Measurements from ENCODE around the gene RPRD1A. TPM values are rescaled to one million over a fixed set of nuclear protein-coding genes. Genes with fewer than 3 reads are reported as not detected.

The RPRD1A gene
- polyA plus RNA-seq, 1 donor (not counting 4 experiments of a cell fraction or from before 2014, with no cell fraction given): 55.5 TPM

GRCh38 chr18:36096955-36097354 is 29.6 kb upstream of the RPRD1A start:
- dilution Hi-C loops (cut with MboI; ENCODE audit: extremely low pct_ligation_motif_present, low sequenced_read_pairs): no loop called here
- Histone ChIP-seq H3K79me2 (ENCODE audit: control insufficient read depth, insufficient read depth, low read length) (no peaks in the 10 kb centered on the region), H2AFZ (ENCODE audit: control insufficient read depth, low read length) (no peak overlapping the region), H3K36me3 (ENCODE audit: control insufficient read depth in 2 of 2, extremely low read depth in 1 of 2, insufficient read depth in 2 of 2, low read length in 2 of 2) (no peaks in the 10 kb centered on the region), H3K4me2 (ENCODE audit: control insufficient read depth, extremely low read depth, insufficient read depth, low read depth, low read length) (no peak overlapping the region), H3K9me1 (ENCODE audit: control insufficient read depth, extremely low read depth, insufficient read depth, low read length) (no peaks in the 10 kb centered on the region), H3K9me3 (ENCODE audit: control insufficient read depth, low read depth, low read length) (no peaks in the 10 kb centered on the region), H3K4me1 (ENCODE audit: control insufficient read depth, extremely low read depth, insufficient read depth, low read length) (no peaks in the 10 kb centered on the region), H4K20me1 (ENCODE audit: control insufficient read depth, extremely low read depth, insufficient read depth, low read length) (no peaks in the 10 kb centered on the region), H3K27me3 (ENCODE audit: control insufficient read depth, extremely low read depth, insufficient read depth, low read length) (no peaks in the 10 kb centered on the region), H3K4me3 (ENCODE audit: control insufficient read depth in 2 of 3, extremely low read depth in 1 of 3, insufficient read depth in 2 of 3, low read depth in 1 of 3, low read length in 3 of 3) (no peak overlapping the region), H3K27ac (ENCODE audit: control insufficient read depth, insufficient read depth, low read length) (no peak overlapping the region), H3K9ac (ENCODE audit: control insufficient read depth, extremely low read depth, insufficient read depth, low read length) (no peak overlapping the region)
- FAIRE-seq (no peak), DNase-seq (ENCODE audit: low read depth, low spot score) (no peak)
- TF ChIP-seq CTCF (optimal IDR thresholded peaks at IDR 0.05 in 1 of 3, IDR thresholded peaks at IDR 0.05 in 1 of 3, conservative IDR thresholded peaks at IDR 0.05 in 1 of 3; ENCODE audit: extremely low read depth in 1 of 3, insufficient read depth in 2 of 3, low read length in 3 of 3) (no peak), EZH2 (IDR thresholded peaks at IDR 0.05; ENCODE audit: low read length) (no peak)

- no peaks in the 10 kb centered on the region for H3K9me1 ChIP-seq (ENCODE audit: control insufficient read depth, extremely low read depth, insufficient read depth, low read length)
- DNase-seq (ENCODE audit: low read depth, low spot score): no peak
- H4K20me1 ChIP-seq (ENCODE audit: control insufficient read depth, extremely low read depth, insufficient read depth, low read length): no peaks in the 10 kb centered on the region
- no peak overlapping the region for H2AFZ ChIP-seq (ENCODE audit: control insufficient read depth, low read length)
- no peak overlapping the region for H3K9ac ChIP-seq (ENCODE audit: control insufficient read depth, extremely low read depth, insufficient read depth, low read length)
- no peaks in the 10 kb centered on the region for H3K79me2 ChIP-seq (ENCODE audit: control insufficient read depth, insufficient read depth, low read length)
- no peak overlapping the region for H3K4me2 ChIP-seq (ENCODE audit: control insufficient read depth, extremely low read depth, insufficient read depth, low read depth, low read length)
- no peaks in the 10 kb centered on the region for H3K27me3 ChIP-seq (ENCODE audit: control insufficient read depth, extremely low read depth, insufficient read depth, low read length)
- TF ChIP-seq CTCF (optimal IDR thresholded peaks at IDR 0.05 in 1 of 3, IDR thresholded peaks at IDR 0.05 in 1 of 3, conservative IDR thresholded peaks at IDR 0.05 in 1 of 3; ENCODE audit: extremely low read depth in 1 of 3, insufficient read depth in 2 of 3, low read length in 3 of 3): peak in 2 of 3 experiments; percentile 16 to 40
- no peak for TF ChIP-seq EZH2 (IDR thresholded peaks at IDR 0.05; ENCODE audit: low read length)
- H3K4me1 ChIP-seq (ENCODE audit: control insufficient read depth, extremely low read depth, insufficient read depth, low read length): no peaks in the 10 kb centered on the region
- dilution Hi-C loops (cut with MboI; ENCODE audit: extremely low pct_ligation_motif_present, low sequenced_read_pairs): no loop called here
- H3K9me3 ChIP-seq (ENCODE audit: control insufficient read depth, low read depth, low read length): no peaks in the 10 kb centered on the region
- no peaks in the 10 kb centered on the region for H3K36me3 ChIP-seq (ENCODE audit: control insufficient read depth in 2 of 2, extremely low read depth in 1 of 2, insufficient read depth in 2 of 2, low read length in 2 of 2)
- FAIRE-seq: no peak
- H3K4me3 ChIP-seq (ENCODE audit: control insufficient read depth in 2 of 3, extremely low read depth in 1 of 3, insufficient read depth in 2 of 3, low read depth in 1 of 3, low read length in 3 of 3): no peak overlapping the region
- no peak overlapping the region for H3K27ac ChIP-seq (ENCODE audit: control insufficient read depth, insufficient read depth, low read length)
Measured at GRCh38 chr18:36095936-36096519, 28.7 kb upstream of the RPRD1A start.

Data from keratinocyte (primary cell).